GM23338 (cell line): ENCODE results near the gene CCDC124. TPM values are rescaled to one million over a fixed set of nuclear protein-coding genes. Genes with fewer than 3 reads are reported as not detected.

Experiments
- ATAC-seq: fragments of 200-7000 bp; cut with Tn5 transposase; 3 replicates; pipeline ENCODE4 v1.9.1; 2020
- DNase-seq: peaks from one replicate; pipeline ENCODE4 v3.0.0-alpha.2; 2015; ENCODE audit warnings: low spot score
- H2AFZ ChIP-seq: fragments of 200-600 bp; sonication (generic); 2 replicates; pipeline ENCODE4 v1.8.0; 2016; ENCODE audit warnings: antibody characterized with exemption, mild to moderate bottlenecking, moderate library complexity
- H3F3A ChIP-seq: fragments of 200-600 bp; sonication (generic); replicated peaks from 2 replicates; pipeline ENCODE4 v1.8.0; 2017; ENCODE audit warnings: antibody characterized with exemption, mixed run types, low read depth
- H3K27ac ChIP-seq: fragments of 200-600 bp; sonication (generic); 2 replicates; pipeline ENCODE4 v1.6.1; 2016; ENCODE audit warnings: low read depth
- H3K27me3 ChIP-seq: fragments of 200-600 bp; sonication (generic); 2 replicates; pipeline ENCODE4 v1.8.0; 2016; ENCODE audit warnings: mild to moderate bottlenecking, mixed run types, moderate library complexity; ENCODE audit not compliant: insufficient read depth
- H3K36me3 ChIP-seq: fragments of 200-600 bp; sonication (generic); 2 replicates; pipeline ENCODE4 v1.8.0; 2016; ENCODE audit warnings: mild to moderate bottlenecking; ENCODE audit not compliant: insufficient read depth
- H3K4me1 ChIP-seq: fragments of 200-600 bp; sonication (generic); 2 replicates; pipeline ENCODE4 v1.8.0; 2016; ENCODE audit warnings: mild to moderate bottlenecking, moderate library complexity; ENCODE audit not compliant: insufficient read depth
- H3K4me2 ChIP-seq: fragments of 200-600 bp; sonication (generic); 2 replicates; pipeline ENCODE4 v1.7.1; 2017; ENCODE audit warnings: mixed run types
- H3K4me3 ChIP-seq: fragments of 200-600 bp; sonication (generic); 2 replicates; pipeline ENCODE4 v1.6.1; 2016; ENCODE audit warnings: mixed run types
- H3K79me2 ChIP-seq: fragments of 200-600 bp; sonication (generic); replicated peaks from 2 replicates; pipeline ENCODE4 v1.8.0; 2017; ENCODE audit warnings: mild to moderate bottlenecking; ENCODE audit not compliant: insufficient read depth
- H3K9me2 ChIP-seq: fragments of 200-600 bp; sonication (generic); 2 replicates; pipeline ENCODE4 v1.8.0; 2017; ENCODE audit not compliant: insufficient read depth
- H4K20me1 ChIP-seq: fragments of 200-600 bp; sonication (generic); replicated peaks from 2 replicates; pipeline ENCODE4 v1.8.0; 2017; ENCODE audit warnings: mild to moderate bottlenecking; ENCODE audit not compliant: insufficient read depth
- H3K27ac Mint-ChIP-seq: 2 replicates; pipeline ENCODE4 v1.8.0; 2020; ENCODE audit warnings: inconsistent platforms, mild to moderate bottlenecking, moderate library complexity, mixed read lengths
- H3K27me3 Mint-ChIP-seq: 3 replicates; pipeline ENCODE4 v1.8.0; 2022; ENCODE audit warnings: low read depth, mild to moderate bottlenecking, moderate library complexity, mixed read lengths, inconsistent platforms; ENCODE audit not compliant: insufficient read depth, poor library complexity
- H3K36me3 Mint-ChIP-seq: 3 replicates; pipeline ENCODE4 v1.8.0; 2021; ENCODE audit warnings: low read depth, mild to moderate bottlenecking, inconsistent platforms, moderate library complexity, mixed read lengths
- H3K4me1 Mint-ChIP-seq: 3 replicates; pipeline ENCODE4 v1.8.0; 2020; ENCODE audit warnings: mild to moderate bottlenecking, inconsistent platforms, mixed read lengths
- H3K4me3 Mint-ChIP-seq: 3 replicates; pipeline ENCODE4 v1.8.0; 2021; ENCODE audit warnings: moderate library complexity, mild to moderate bottlenecking, inconsistent platforms, mixed read lengths
- H3K9me3 Mint-ChIP-seq: 3 replicates; pipeline ENCODE4 v1.8.0; 2020; ENCODE audit warnings: moderate library complexity, mild to moderate bottlenecking, inconsistent platforms, mixed read lengths
- CREB1 ChIP-seq: fragments of 250-450 bp; sonication (Bioruptor Pico); IDR thresholded peaks from 2 replicates; pipeline ENCODE4 v1.5.0; 2020; ENCODE audit warnings: low read depth, mild to moderate bottlenecking, moderate library complexity
- CTCF ChIP-seq, 2 experiments: fragments of 200-600 bp in 1 of 2; sonication (generic) in 1 of 2; conservative IDR thresholded peaks; 2 replicates each; pipeline versions ENCODE4 v1.5.1 to v1.6.1; 2016 to 2017; ENCODE audit warnings: antibody characterized with exemption in 2 of 2, low read depth in 2 of 2, mild to moderate bottlenecking in 2 of 2, moderate library complexity in 1 of 2
- ETS1 ChIP-seq: IDR thresholded peaks from 2 replicates; pipeline ENCODE4 v1.6.1; 2016; ENCODE audit warnings: antibody characterized with exemption
- EZH2 ChIP-seq: fragments of 200-600 bp; sonication (generic); IDR thresholded peaks from one replicate; pipeline ENCODE4 v1.8.0; 2017; ENCODE audit warnings: antibody characterized with exemption, mild to moderate bottlenecking, low read depth; ENCODE audit not compliant: unreplicated experiment
- EZH2phosphoT487 ChIP-seq: fragments of 200-600 bp; sonication (generic); IDR thresholded peaks from one replicate; pipeline ENCODE4 v1.8.1; 2018; ENCODE audit warnings: antibody characterized with exemption; ENCODE audit not compliant: unreplicated experiment
- JUNB ChIP-seq: IDR thresholded peaks from one replicate; pipeline ENCODE4 v1.6.1; 2016; ENCODE audit warnings: antibody characterized with exemption; ENCODE audit not compliant: unreplicated experiment
- NANOG ChIP-seq: IDR thresholded peaks from 2 replicates; pipeline ENCODE4 v1.6.1; 2016; ENCODE audit warnings: antibody characterized with exemption, borderline replicate concordance
- POLR2AphosphoS5 ChIP-seq: IDR thresholded peaks from 2 replicates; pipeline ENCODE4 v1.6.1; 2016; ENCODE audit warnings: antibody characterized with exemption, low read depth
- REST ChIP-seq: IDR thresholded peaks from one replicate; pipeline ENCODE4 v1.6.1; 2018; ENCODE audit warnings: antibody characterized with exemption; ENCODE audit not compliant: unreplicated experiment
- STAT1 ChIP-seq: IDR thresholded peaks from one replicate; pipeline ENCODE4 v1.6.1; 2016; ENCODE audit warnings: antibody characterized with exemption; ENCODE audit not compliant: unreplicated experiment
- ZNF114 ChIP-seq: fragments of 250-450 bp; sonication (Bioruptor Pico); IDR thresholded peaks from 2 replicates; pipeline ENCODE4 v1.5.0; 2020; ENCODE audit warnings: mild to moderate bottlenecking, moderate library complexity
- ZNF331 ChIP-seq: fragments of 250-450 bp; sonication (Bioruptor Pico); IDR thresholded peaks from 2 replicates; pipeline ENCODE4 v1.5.0; 2020; ENCODE audit warnings: low read depth, mild to moderate bottlenecking, moderate library complexity
- ZNF462 ChIP-seq: fragments of 250-450 bp; sonication (Bioruptor Pico); IDR thresholded peaks from 2 replicates; pipeline ENCODE4 v1.5.0; 2020; ENCODE audit warnings: mild to moderate bottlenecking, moderate library complexity
- polyA plus RNA-seq: library from polyadenylated mRNA; unstranded; fragments of >200 nt; fragmentation: Nextera tagmentation; extraction: Ambion mirVana; gene quantifications from 2 replicates; pipeline ENCODE4 v1.2.1, GENCODE V29; 2016
- total RNA-seq: library from RNA; depleted of rRNA; stranded (reverse); fragments of >200 nt; shearing (Covaris generic); gene quantifications from 2 replicates; pipeline ENCODE4 v1.2.3, GENCODE V29; 2014

Gene CCDC124
- total and polyA plus RNA-seq, 2 experiments from 2014 or later = 56.0 to 182 TPM

GRCh38 chr19:17981611-17982010, 48.8 kb downstream of the CCDC124 start:
- Histone ChIP-seq H3K36me3 (no peaks in the 10 kb centered on the region), H3K27ac (no peak overlapping the region), H3K79me2 (no peaks in the 10 kb centered on the region), H3K4me3 (no peak overlapping the region), H3F3A (no peaks in the 10 kb centered on the region), H3K4me2 (no peak overlapping the region), H4K20me1 (peaks cover 3% of the 10 kb centered on the region; the same call in 1 of the 2 replicates), H3K4me1 (no peaks in the 10 kb centered on the region), H3K27me3 (no peaks in the 10 kb centered on the region), H3K9me2 (no peaks in the 10 kb centered on the region), H2AFZ (no peak overlapping the region)
- ATAC-seq (no peak), DNase-seq (no peak)
- H3K4me1 Mint-ChIP-seq = peaks cover 7% of the 10 kb centered on the region; the same call in 1 of the 3 replicates
- H3K9me3 Mint-ChIP-seq = no peaks in the 10 kb centered on the region
- no peak overlapping the region for H3K27ac Mint-ChIP-seq
- no peak overlapping the region for H3K4me3 Mint-ChIP-seq
- TF ChIP-seq ZNF331 (CRISPR knock-in tag) (no peak), CREB1 (CRISPR knock-in tag) (no peak), CTCF (conservative IDR thresholded peaks at IDR 0.05; ENCODE audit: low read depth in 2 of 2) (no peak), EZH2phosphoT487 (no peak), STAT1 (no peak), JUNB (no peak), ZNF114 (no peak), REST (no peak), NANOG (no peak), POLR2AphosphoS5 (no peak), EZH2 (no peak), ZNF462 (CRISPR knock-in tag) (no peak), ETS1 (no peak)
- H3K27me3 Mint-ChIP-seq = peaks cover 18% of the 10 kb centered on the region
- H3K36me3 Mint-ChIP-seq = no peaks in the 10 kb centered on the region
